ENCODE data around the gene TMTC4. TPM values are rescaled to one million over a fixed set of nuclear protein-coding genes. Genes with fewer than 3 reads are reported as not detected.

Gene TMTC4
- total and polyA plus RNA-seq, 10 of the 15 experiments (the other 5 are each of a cell fraction or from before 2014, with no cell fraction given) = 3.3 to 24.6 (median 14.5) TPM

- no peak for DNase-seq (ENCODE audit: low read depth, low spot score)
- no peaks in the 10 kb centered on the region for H3K27me3 ChIP-seq (replicated peaks in 1 of 2; ENCODE audit: control insufficient read depth in 2 of 2, insufficient read depth in 2 of 2, low read length in 1 of 2)
- no peaks in the 10 kb centered on the region for H3K4me1 ChIP-seq (ENCODE audit: control insufficient read depth, insufficient read depth, low read length)
- H2AFZ ChIP-seq (ENCODE audit: control insufficient read depth, low read depth, low read length) = no peak overlapping the region
- in situ Hi-C loops (cut with MboI) = no loop called here
- H3K4me2 ChIP-seq (ENCODE audit: control insufficient read depth, insufficient read depth) = no peak overlapping the region
- no peak for ATAC-seq
- ChIA-PET CTCF (no interaction called here), RAD21 (ENCODE audit: unreplicated experiment) (no interaction called here), POLR2A (no interaction called here), SMC1A (ENCODE audit: uncharacterized antibody, unreplicated experiment) (no interaction called here)
- H3K36me3 ChIP-seq (ENCODE audit: control insufficient read depth in 2 of 2, insufficient read depth in 2 of 2, low read length in 1 of 2) = peaks cover 0 to 18% of the 10 kb centered on the region in 2 experiments; a peak in 3 of 4 replicates
- no peak overlapping the region for H3K4me3 ChIP-seq
- H3K79me2 ChIP-seq (ENCODE audit: control insufficient read depth, insufficient read depth, low read length) = no peaks in the 10 kb centered on the region
- no peak overlapping the region for H3K27ac ChIP-seq (ENCODE audit: control insufficient read depth, insufficient read depth)
- intact Hi-C loops (cut with micrococcal nuclease; ENCODE audit: unreplicated experiment) = no loop called here
- no peak for FAIRE-seq
- WGBS (ENCODE audit: insufficient coverage, insufficient replicate concordance, low lambda C conversion rate, missing lambda C conversion rate) = 98% methylated on average over 7 of the region's 7 CpGs
- H3K9me3 ChIP-seq (replicated peaks; ENCODE audit: control insufficient read depth, insufficient read depth, low read length) = no peaks in the 10 kb centered on the region
- no peaks in the 10 kb centered on the region for H4K20me1 ChIP-seq (ENCODE audit: control insufficient read depth, insufficient read depth)
- TF ChIP-seq RELA (IDR thresholded peaks at IDR 0.05; ENCODE audit: borderline replicate concordance, partially characterized antibody) (no peak), PAX8 (IDR thresholded peaks at IDR 0.05) (no peak), NRF1 (conservative IDR thresholded peaks at IDR 0.05; ENCODE audit: low read depth, low read length) (no peak)
- BruUV-seq (replicated peaks) = no TSS peak
- H3K9ac ChIP-seq (ENCODE audit: control insufficient read depth, insufficient read depth, low read length) = no peak overlapping the region
Observed at GRCh38 chr13:100636004-100636403, 38.6 kb downstream of the TMTC4 start.

GRCh38 chr13:100634696-100635095 lies 39.9 kb downstream of the TMTC4 start:
- no peak for ATAC-seq
- 91% methylated on average over 12 of the region's 12 CpGs for WGBS (ENCODE audit: insufficient coverage, insufficient replicate concordance, low lambda C conversion rate, missing lambda C conversion rate)
- H2AFZ ChIP-seq (ENCODE audit: control insufficient read depth, low read depth, low read length) = no peak overlapping the region
- H3K4me1 ChIP-seq (ENCODE audit: control insufficient read depth, insufficient read depth, low read length) = no peaks in the 10 kb centered on the region
- no peak overlapping the region for H3K4me3 ChIP-seq
- H3K36me3 ChIP-seq (ENCODE audit: control insufficient read depth in 2 of 2, insufficient read depth in 2 of 2, low read length in 1 of 2) = peaks cover 0 to 19% of the 10 kb centered on the region in 2 experiments
- H3K4me2 ChIP-seq (ENCODE audit: control insufficient read depth, insufficient read depth) = no peak overlapping the region
- CTCF ChIA-PET = no interaction called here
- H3K27ac ChIP-seq (ENCODE audit: control insufficient read depth, insufficient read depth) = no peak overlapping the region
- H3K9ac ChIP-seq (ENCODE audit: control insufficient read depth, insufficient read depth, low read length) = no peak overlapping the region
- FAIRE-seq = no peak
- no peaks in the 10 kb centered on the region for H3K79me2 ChIP-seq (ENCODE audit: control insufficient read depth, insufficient read depth, low read length)
- POLR2A ChIA-PET = no interaction called here
- no peak for TF ChIP-seq NR2F1 (conservative IDR thresholded peaks at IDR 0.05)
- TF ChIP-seq SKIL (IDR thresholded peaks at IDR 0.05; ENCODE audit: low read depth, poor library complexity, severe bottlenecking) = no peak
- RAD21 ChIA-PET (ENCODE audit: unreplicated experiment) = no interaction called here
- DNase-seq (ENCODE audit: low read depth, low spot score) = no peak
- in situ Hi-C loops (cut with MboI) = no loop called here
- intact Hi-C loops (cut with micrococcal nuclease; ENCODE audit: unreplicated experiment) = no loop called here
- SMC1A ChIA-PET (ENCODE audit: uncharacterized antibody, unreplicated experiment) = interaction anchor here (1.1 kb wide), 1 partner anchor 9 kb away, joined by 5 read pairs; no protein-coding TSS in a partner anchor
- H4K20me1 ChIP-seq (ENCODE audit: control insufficient read depth, insufficient read depth) = no peaks in the 10 kb centered on the region
- H3K9me3 ChIP-seq (replicated peaks; ENCODE audit: control insufficient read depth, insufficient read depth, low read length) = no peaks in the 10 kb centered on the region
- no peaks in the 10 kb centered on the region for H3K27me3 ChIP-seq (replicated peaks in 1 of 2; ENCODE audit: control insufficient read depth in 2 of 2, insufficient read depth in 2 of 2, low read length in 1 of 2)
- BruUV-seq (replicated peaks) = no TSS peak
